Activated naive CD8-positive, alpha-beta T cell (primary cell): ENCODE data around the gene IFITM5.
"Not testable (repeated sequence)": the region's sequence is repeated elsewhere in the genome, so short reads cannot be mapped to it uniquely, and the experiment has no call there.

ENCODE experiments used
- H3K27ac Mint-ChIP-seq: one replicate; pipeline ENCODE4 v1.8.0; 2021; ENCODE audit warnings: mixed read lengths
- H3K27me3 Mint-ChIP-seq: one replicate; pipeline ENCODE4 v1.8.0; 2021; ENCODE audit warnings: mixed read lengths
- H3K36me3 Mint-ChIP-seq: one replicate; pipeline ENCODE4 v1.8.0; 2021; ENCODE audit warnings: mixed read lengths
- H3K4me1 Mint-ChIP-seq: one replicate; pipeline ENCODE4 v1.8.0; 2021; ENCODE audit warnings: low read depth, mixed read lengths
- H3K4me3 Mint-ChIP-seq: one replicate; pipeline ENCODE4 v1.8.0; 2021; ENCODE audit warnings: mild to moderate bottlenecking, mixed read lengths
- H3K9me3 Mint-ChIP-seq: one replicate; pipeline ENCODE4 v1.8.0; 2021; ENCODE audit warnings: low read depth, mixed read lengths

Gene IFITM5

DNA sequence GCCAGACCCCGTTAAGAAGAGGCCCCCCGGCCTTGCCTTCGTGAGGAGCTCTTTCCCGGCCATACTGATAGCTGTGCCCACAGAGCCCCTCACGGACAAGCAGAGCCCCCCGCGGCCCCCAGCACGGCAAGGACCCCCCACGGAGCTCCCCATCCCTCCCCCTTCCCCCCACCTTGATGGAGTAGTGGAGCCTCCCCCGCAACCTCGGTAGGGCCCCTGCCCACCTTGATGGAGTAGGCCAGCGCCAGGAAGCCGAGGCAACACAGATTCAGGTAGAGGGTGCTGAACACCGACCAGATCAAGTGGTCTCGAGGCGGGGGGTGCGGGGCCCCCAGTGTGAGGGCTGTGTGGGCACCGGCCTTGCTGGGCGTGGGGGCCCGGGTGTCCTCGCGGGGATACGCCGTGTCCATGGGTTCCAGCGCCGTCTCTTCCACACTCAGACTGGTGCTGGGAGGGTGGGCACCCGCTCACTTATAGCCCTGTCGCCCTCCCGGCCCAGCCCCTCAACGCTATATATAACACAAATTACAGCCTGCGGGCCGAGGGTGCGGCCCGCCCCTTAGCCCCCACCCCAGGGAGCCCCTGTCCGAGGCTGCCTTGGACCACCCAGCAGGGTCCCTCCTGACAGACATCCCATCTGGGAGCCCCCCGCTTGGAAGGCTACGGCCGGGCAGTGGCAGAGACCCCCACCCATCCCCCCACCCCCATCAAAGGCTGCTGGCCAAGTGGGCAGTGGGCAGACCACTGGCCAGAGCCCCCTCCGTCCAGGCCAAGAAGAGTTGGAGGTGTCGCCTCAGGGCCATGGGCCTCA is at the start of gene IFITM5:
IFITM5 (minus strand) TSS at position 446 of the 811 bp plus-strand sequence; CDS start at position 410, 36 bp downstream.
- no peaks in the 10 kb centered on the region for H3K27me3 Mint-ChIP-seq
- H3K9me3 Mint-ChIP-seq: no peaks in the 10 kb centered on the region
- H3K27ac Mint-ChIP-seq: no peak within 1 kb of the TSS
- no peaks in the 10 kb centered on the region for H3K36me3 Mint-ChIP-seq
- peak within 1 kb of the TSS; percentile 27 for H3K4me3 Mint-ChIP-seq
- peaks cover 46% of the 10 kb centered on the region for H3K4me1 Mint-ChIP-seq

- Mint-ChIP-seq H3K36me3 (peaks cover 1% of the 10 kb centered on the region), H3K27ac (no peak overlapping the region), H3K4me3 (no peak overlapping the region), H3K27me3 (no peaks in the 10 kb centered on the region), H3K4me1 (peaks cover 22% of the 10 kb centered on the region), H3K9me3 (no peaks in the 10 kb centered on the region)
These were observed 47.2 kb upstream of the IFITM5 start for GRCh38 chr11:346529-346928.

GRCh38 chr11:344836-345578 is 45.7 kb upstream of the IFITM5 start:
- Mint-ChIP-seq H3K4me3 (no peak overlapping the region), H3K9me3 (no peaks in the 10 kb centered on the region), H3K27ac (no peak overlapping the region), H3K4me1 (peaks cover 23% of the 10 kb centered on the region), H3K36me3 (peaks cover 2% of the 10 kb centered on the region), H3K27me3 (no peaks in the 10 kb centered on the region)

DNA sequence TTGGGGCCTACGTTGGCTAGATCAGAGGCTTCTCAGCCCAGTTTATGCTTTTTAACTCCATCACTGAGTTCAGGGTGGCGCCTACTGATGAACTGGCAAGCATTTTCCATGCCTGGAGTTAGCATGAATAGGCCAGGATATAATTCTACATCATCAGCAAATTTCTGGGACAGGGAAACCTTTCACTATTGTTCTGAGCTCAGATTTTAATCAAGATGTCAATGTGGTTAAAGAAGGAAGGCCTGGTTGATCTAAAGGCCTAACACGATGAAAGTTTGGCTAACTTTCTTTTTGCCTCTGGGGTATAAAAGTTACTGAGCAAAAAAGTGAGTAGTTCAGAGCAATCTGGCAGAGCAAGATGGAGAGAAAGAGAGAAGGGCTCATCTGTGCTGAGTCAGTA is 43.0 kb upstream of the IFITM5 start:
- peak overlapping the region; percentile 13 for H3K27ac Mint-ChIP-seq
- no peaks in the 10 kb centered on the region for H3K9me3 Mint-ChIP-seq
- H3K36me3 Mint-ChIP-seq: peaks cover 2% of the 10 kb centered on the region
- peaks cover 25% of the 10 kb centered on the region for H3K4me1 Mint-ChIP-seq
- no peak overlapping the region for H3K4me3 Mint-ChIP-seq
- H3K27me3 Mint-ChIP-seq: no peaks in the 10 kb centered on the region

GRCh38 chr11:340539-341512 is 41.5 kb upstream of the IFITM5 start:
- H3K4me3 Mint-ChIP-seq: no peak overlapping the region
- no peaks in the 10 kb centered on the region for H3K9me3 Mint-ChIP-seq
- no peak overlapping the region for H3K27ac Mint-ChIP-seq
- no peaks in the 10 kb centered on the region for H3K27me3 Mint-ChIP-seq
- H3K36me3 Mint-ChIP-seq: peaks cover 2% of the 10 kb centered on the region
- H3K4me1 Mint-ChIP-seq: peaks cover 36% of the 10 kb centered on the region

- Mint-ChIP-seq H3K27ac (no peak overlapping the region), H3K4me1 (peaks cover 38% of the 10 kb centered on the region), H3K27me3 (no peaks in the 10 kb centered on the region), H3K4me3 (no peak overlapping the region), H3K9me3 (no peaks in the 10 kb centered on the region), H3K36me3 (peaks cover 2% of the 10 kb centered on the region)
These were observed 40.6 kb upstream of the IFITM5 start for GRCh38 chr11:339963-340362.

GRCh38 chr11:337711-338110 is 38.4 kb upstream of the IFITM5 start:
- peaks cover 2% of the 10 kb centered on the region for H3K36me3 Mint-ChIP-seq
- no peak overlapping the region for H3K27ac Mint-ChIP-seq
- H3K27me3 Mint-ChIP-seq: no peaks in the 10 kb centered on the region
- no peak overlapping the region for H3K4me3 Mint-ChIP-seq
- peaks cover 46% of the 10 kb centered on the region for H3K4me1 Mint-ChIP-seq
- no peaks in the 10 kb centered on the region for H3K9me3 Mint-ChIP-seq

GRCh38 chr11:336659-337198 is 37.4 kb upstream of the IFITM5 start:
- H3K4me3 Mint-ChIP-seq: no peak overlapping the region
- H3K27me3 Mint-ChIP-seq: no peaks in the 10 kb centered on the region
- peaks cover 48% of the 10 kb centered on the region for H3K4me1 Mint-ChIP-seq
- H3K9me3 Mint-ChIP-seq: no peaks in the 10 kb centered on the region
- H3K27ac Mint-ChIP-seq: peak overlapping the region; percentile 13
- H3K36me3 Mint-ChIP-seq: peaks cover 2% of the 10 kb centered on the region

GRCh38 chr11:335779-336658 is 36.7 kb upstream of the IFITM5 start:
- no peaks in the 10 kb centered on the region for H3K36me3 Mint-ChIP-seq
- no peaks in the 10 kb centered on the region for H3K9me3 Mint-ChIP-seq
- H3K4me3 Mint-ChIP-seq: no peak overlapping the region
- peak overlapping the region; percentile 13 for H3K27ac Mint-ChIP-seq
- H3K4me1 Mint-ChIP-seq: peaks cover 49% of the 10 kb centered on the region
- H3K27me3 Mint-ChIP-seq: no peaks in the 10 kb centered on the region

DNA sequence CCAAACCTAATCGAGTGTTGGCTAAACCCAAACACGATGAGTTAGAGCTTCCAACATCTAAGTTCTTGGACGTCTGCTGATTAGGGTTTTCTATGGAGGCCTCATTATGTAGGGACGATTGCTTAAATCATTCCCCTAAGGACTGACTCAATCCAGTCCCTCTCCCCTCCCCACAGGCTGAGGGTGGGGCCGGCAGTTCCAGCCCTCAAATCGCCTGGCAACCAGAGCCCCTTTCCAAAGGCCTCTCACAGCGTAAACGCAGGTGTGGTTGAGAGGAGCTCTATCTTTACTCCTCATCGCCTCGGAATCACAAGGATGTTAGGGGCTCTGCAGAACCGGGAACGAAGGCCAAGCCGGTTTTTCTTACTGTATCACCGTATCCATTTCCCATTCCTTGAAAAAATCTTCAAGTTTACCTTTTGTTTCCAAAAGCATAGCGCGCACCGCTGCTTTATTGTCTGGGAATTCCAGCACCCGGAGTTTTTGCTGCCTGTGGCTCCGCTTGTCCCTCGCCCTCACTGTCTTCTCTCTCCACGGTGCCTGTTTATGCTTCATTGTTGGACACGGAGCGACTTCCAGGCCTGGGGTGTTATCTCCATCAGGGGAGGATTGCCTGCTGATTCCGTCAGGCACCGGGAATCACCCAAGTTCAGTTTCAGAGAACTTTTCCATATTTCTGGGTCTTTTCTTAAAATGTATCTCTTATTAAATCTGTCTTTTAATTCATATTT is 35.1 kb upstream of the IFITM5 start:
- Mint-ChIP-seq H3K4me1 (peaks cover 55% of the 10 kb centered on the region), H3K9me3 (no peaks in the 10 kb centered on the region), H3K36me3 (no peaks in the 10 kb centered on the region), H3K27me3 (no peaks in the 10 kb centered on the region), H3K27ac (no peak overlapping the region), H3K4me3 (no peak overlapping the region)

DNA sequence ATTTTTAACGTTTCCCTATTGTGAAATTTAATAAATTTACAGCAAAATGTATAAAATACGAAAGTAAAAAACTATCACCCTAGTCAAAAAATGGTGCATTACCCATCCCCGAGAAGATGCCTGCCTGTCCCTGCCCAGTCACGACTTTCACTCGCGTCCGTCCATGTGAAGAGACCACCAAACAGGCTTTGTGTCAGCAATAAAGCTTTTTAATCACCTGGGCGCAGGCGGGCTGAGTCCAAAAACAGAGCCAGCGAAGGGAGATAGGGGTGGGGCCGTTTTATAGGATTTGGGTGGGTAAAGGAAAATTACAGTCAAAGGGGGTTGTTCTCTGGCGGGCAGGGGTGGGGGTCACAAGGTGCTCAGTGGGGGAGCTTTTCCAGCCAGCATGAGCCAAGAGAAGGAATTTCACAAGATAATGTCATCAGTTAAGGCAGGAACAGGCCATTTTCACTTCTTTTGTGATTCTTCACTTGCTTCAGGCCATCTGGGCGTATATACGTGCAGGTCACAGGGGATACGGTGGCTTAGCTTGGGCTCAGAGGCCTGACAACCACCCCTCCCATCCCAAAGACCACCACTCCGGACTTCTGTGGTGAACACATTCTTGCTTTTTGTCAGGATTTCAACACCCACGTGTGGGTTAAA is 34.4 kb upstream of the IFITM5 start:
- not testable (repeated sequence) for H3K27me3 Mint-ChIP-seq, H3K36me3 Mint-ChIP-seq, H3K27ac Mint-ChIP-seq, H3K9me3 Mint-ChIP-seq, H3K4me3 Mint-ChIP-seq
- H3K4me1 Mint-ChIP-seq: peaks cover 61% of the 10 kb centered on the region

- H3K4me3 Mint-ChIP-seq: no peak overlapping the region
- H3K27ac Mint-ChIP-seq: peak overlapping the region; percentile 22
- H3K4me1 Mint-ChIP-seq: peaks cover 63% of the 10 kb centered on the region
- no peaks in the 10 kb centered on the region for H3K9me3 Mint-ChIP-seq
- H3K27me3 Mint-ChIP-seq: no peaks in the 10 kb centered on the region
- H3K36me3 Mint-ChIP-seq: no peaks in the 10 kb centered on the region
These were observed 33.5 kb upstream of the IFITM5 start for GRCh38 chr11:332651-333480.
